ENCODE measurements around the gene RBMS1. TPM values are rescaled to one million over a fixed set of nuclear protein-coding genes. Genes with fewer than 3 reads are reported as not detected.

Gene RBMS1
- total and polyA plus RNA-seq, 4 donors = 7.9 to 23.5 (median 15.5) TPM

DNA sequence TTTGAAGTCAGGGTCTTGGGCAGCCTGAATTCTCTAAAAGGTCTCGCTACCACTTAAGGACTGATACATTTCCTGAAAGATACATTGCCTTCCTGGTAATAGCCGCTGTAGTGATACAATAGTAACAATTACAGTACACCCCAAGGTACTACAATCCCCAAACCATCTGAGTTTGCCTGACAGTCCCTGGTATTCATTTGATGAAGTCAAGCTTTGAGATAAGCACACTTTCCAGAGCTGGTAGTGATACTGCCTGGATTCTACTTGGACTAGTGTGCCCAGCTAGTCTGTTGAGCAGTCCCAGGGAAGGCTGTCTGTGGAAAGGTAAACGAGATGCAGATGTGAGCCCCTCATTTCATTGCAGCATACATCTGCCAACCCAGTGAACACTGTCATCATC, 269.1 kb downstream of the RBMS1 start:
- Histone ChIP-seq H3K4me1 (ENCODE audit: control insufficient read depth in 4 of 4, insufficient read depth in 4 of 4, low read length in 3 of 4) (no peaks in the 10 kb centered on the region), H3K27ac (ENCODE audit: low read depth in 1 of 2, low read length in 2 of 2) (no peak overlapping the region), H3K4me3 (ENCODE audit: low read depth in 1 of 3, low read length in 3 of 3) (no peak overlapping the region), H3K9ac (ENCODE audit: low read depth in 1 of 2, low read length in 2 of 2) (no peak overlapping the region), H3K36me3 (ENCODE audit: control insufficient read depth in 4 of 4, insufficient read depth in 3 of 4, low read depth in 1 of 4, low read length in 3 of 4) (no peaks in the 10 kb centered on the region), H3K27me3 (ENCODE audit: control insufficient read depth in 4 of 4, insufficient read depth in 4 of 4, low read length in 3 of 4) (no peaks in the 10 kb centered on the region), H3K9me3 (ENCODE audit: control insufficient read depth in 4 of 4, low read length in 3 of 4) (peaks cover 0 to 3% (median 0%) of the 10 kb centered on the region in 4 donors)
- DNase-seq (ENCODE audit: low spot score) = no peak
- 94% methylated on average over 3 of the region's 3 CpGs for WGBS
- no peak for TF ChIP-seq EGR1 (IDR thresholded peaks at IDR 0.05; ENCODE audit: low read depth in 2 of 2)
- TF ChIP-seq, protein P1, sequence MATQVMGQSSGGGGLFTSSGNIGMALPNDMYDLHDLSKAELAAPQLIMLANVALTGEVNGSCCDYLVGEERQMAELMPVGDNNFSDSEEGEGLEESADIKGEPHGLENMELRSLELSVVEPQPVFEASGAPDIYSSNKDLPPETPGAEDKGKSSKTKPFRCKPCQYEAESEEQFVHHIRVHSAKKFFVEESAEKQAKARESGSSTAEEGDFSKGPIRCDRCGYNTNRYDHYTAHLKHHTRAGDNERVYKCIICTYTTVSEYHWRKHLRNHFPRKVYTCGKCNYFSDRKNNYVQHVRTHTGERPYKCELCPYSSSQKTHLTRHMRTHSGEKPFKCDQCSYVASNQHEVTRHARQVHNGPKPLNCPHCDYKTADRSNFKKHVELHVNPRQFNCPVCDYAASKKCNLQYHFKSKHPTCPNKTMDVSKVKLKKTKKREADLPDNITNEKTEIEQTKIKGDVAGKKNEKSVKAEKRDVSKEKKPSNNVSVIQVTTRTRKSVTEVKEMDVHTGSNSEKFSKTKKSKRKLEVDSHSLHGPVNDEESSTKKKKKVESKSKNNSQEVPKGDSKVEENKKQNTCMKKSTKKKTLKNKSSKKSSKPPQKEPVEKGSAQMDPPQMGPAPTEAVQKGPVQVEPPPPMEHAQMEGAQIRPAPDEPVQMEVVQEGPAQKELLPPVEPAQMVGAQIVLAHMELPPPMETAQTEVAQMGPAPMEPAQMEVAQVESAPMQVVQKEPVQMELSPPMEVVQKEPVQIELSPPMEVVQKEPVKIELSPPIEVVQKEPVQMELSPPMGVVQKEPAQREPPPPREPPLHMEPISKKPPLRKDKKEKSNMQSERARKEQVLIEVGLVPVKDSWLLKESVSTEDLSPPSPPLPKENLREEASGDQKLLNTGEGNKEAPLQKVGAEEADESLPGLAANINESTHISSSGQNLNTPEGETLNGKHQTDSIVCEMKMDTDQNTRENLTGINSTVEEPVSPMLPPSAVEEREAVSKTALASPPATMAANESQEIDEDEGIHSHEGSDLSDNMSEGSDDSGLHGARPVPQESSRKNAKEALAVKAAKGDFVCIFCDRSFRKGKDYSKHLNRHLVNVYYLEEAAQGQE (IDR thresholded peaks at IDR 0.05) = no peak
- no peak for TF ChIP-seq HNF4A (conservative IDR thresholded peaks at IDR 0.05)
- no peak for TF ChIP-seq RXRA (IDR thresholded peaks at IDR 0.05)
- TF ChIP-seq RAD21 (IDR thresholded peaks at IDR 0.05) = no peak
- no peak for TF ChIP-seq GABPA (IDR thresholded peaks at IDR 0.05 in 1 of 2, conservative IDR thresholded peaks at IDR 0.05 in 1 of 2)
- TF ChIP-seq YY1 (IDR thresholded peaks at IDR 0.05) = no peak
- TF ChIP-seq, protein P2, sequence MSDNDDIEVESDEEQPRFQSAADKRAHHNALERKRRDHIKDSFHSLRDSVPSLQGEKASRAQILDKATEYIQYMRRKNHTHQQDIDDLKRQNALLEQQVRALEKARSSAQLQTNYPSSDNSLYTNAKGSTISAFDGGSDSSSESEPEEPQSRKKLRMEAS (IDR thresholded peaks at IDR 0.05) = no peak
- no peak for TF ChIP-seq SP1 (IDR thresholded peaks at IDR 0.05)
- TF ChIP-seq, protein P3, sequence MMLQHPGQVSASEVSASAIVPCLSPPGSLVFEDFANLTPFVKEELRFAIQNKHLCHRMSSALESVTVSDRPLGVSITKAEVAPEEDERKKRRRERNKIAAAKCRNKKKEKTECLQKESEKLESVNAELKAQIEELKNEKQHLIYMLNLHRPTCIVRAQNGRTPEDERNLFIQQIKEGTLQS (IDR thresholded peaks at IDR 0.05) = no peak
- TF ChIP-seq FOXA2 (IDR thresholded peaks at IDR 0.05) = no peak
- TF ChIP-seq FOXA1 (IDR thresholded peaks at IDR 0.05) = no peak
- TF ChIP-seq, protein P4, sequence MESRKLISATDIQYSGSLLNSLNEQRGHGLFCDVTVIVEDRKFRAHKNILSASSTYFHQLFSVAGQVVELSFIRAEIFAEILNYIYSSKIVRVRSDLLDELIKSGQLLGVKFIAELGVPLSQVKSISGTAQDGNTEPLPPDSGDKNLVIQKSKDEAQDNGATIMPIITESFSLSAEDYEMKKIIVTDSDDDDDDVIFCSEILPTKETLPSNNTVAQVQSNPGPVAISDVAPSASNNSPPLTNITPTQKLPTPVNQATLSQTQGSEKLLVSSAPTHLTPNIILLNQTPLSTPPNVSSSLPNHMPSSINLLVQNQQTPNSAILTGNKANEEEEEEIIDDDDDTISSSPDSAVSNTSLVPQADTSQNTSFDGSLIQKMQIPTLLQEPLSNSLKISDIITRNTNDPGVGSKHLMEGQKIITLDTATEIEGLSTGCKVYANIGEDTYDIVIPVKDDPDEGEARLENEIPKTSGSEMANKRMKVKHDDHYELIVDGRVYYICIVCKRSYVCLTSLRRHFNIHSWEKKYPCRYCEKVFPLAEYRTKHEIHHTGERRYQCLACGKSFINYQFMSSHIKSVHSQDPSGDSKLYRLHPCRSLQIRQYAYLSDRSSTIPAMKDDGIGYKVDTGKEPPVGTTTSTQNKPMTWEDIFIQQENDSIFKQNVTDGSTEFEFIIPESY (IDR thresholded peaks at IDR 0.05) = no peak
- TF ChIP-seq, protein P5, sequence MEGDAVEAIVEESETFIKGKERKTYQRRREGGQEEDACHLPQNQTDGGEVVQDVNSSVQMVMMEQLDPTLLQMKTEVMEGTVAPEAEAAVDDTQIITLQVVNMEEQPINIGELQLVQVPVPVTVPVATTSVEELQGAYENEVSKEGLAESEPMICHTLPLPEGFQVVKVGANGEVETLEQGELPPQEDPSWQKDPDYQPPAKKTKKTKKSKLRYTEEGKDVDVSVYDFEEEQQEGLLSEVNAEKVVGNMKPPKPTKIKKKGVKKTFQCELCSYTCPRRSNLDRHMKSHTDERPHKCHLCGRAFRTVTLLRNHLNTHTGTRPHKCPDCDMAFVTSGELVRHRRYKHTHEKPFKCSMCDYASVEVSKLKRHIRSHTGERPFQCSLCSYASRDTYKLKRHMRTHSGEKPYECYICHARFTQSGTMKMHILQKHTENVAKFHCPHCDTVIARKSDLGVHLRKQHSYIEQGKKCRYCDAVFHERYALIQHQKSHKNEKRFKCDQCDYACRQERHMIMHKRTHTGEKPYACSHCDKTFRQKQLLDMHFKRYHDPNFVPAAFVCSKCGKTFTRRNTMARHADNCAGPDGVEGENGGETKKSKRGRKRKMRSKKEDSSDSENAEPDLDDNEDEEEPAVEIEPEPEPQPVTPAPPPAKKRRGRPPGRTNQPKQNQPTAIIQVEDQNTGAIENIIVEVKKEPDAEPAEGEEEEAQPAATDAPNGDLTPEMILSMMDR (IDR thresholded peaks at IDR 0.05; ENCODE audit: low read depth, low read length, missing input control) = no peak
- no peak for TF ChIP-seq TAF1 (conservative IDR thresholded peaks at IDR 0.05)
- TF ChIP-seq JUND (IDR thresholded peaks at IDR 0.05) = no peak
- no peak for TF ChIP-seq HNF4G (IDR thresholded peaks at IDR 0.05)
- TF ChIP-seq NR2F2 (IDR thresholded peaks at IDR 0.05) = no peak
